ENCODE results near the gene GIT1. TPM values are rescaled to one million over a fixed set of nuclear protein-coding genes. Genes with fewer than 3 reads are reported as not detected.

GIT1 gene
- total RNA-seq, 1 experiment from 2014 or later: 46.5 TPM

DNA sequence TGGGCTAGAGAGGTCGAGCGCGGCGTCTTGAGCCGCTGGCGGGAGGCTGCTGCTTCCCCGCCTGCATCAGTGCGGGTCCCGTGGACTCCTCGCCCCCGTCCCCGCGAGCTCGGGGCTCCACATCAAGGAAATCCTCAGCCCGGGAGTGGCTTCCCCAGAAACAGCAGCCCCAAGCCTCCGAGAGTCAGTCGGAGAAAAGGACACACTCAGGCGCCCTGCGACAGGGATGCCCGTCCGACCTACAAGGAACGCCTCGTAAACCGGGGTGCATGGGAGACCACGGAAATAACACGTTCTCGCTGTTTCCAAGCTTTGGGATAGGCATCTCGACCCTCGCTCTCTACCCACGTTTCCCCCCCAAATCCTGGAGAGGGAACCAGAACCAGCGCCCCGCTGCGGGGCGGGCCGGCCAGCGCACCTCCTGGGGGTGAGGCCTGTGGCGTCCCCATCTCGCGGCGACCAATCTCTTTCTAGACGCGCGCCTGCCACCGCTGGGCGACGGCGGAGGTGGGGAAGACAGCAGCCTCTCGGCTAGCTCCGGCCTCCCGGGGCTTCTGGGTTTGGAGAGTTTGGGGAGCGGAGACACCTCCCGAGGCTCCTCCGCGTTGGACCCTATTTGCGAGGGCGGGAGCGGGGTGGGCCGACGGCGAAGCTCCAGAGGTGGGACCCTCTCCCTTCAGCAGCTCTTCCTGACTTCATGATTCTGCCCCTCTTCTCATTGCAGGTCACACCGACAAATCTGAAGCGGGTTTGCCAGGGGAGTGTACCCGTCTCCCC is 21.7 kb downstream of the GIT1 start:
- Mint-ChIP-seq H3K27me3 (ENCODE audit: insufficient read depth, unreplicated experiment) (no peaks in the 10 kb centered on the region), H3K9me3 (ENCODE audit: unreplicated experiment) (no peaks in the 10 kb centered on the region), H3K4me3 (ENCODE audit: unreplicated experiment) (peak overlapping the region; percentile 97), H3K27ac (ENCODE audit: unreplicated experiment) (peak overlapping the region; percentile 85), H3K4me1 (ENCODE audit: low read depth, unreplicated experiment) (peaks cover 6% of the 10 kb centered on the region), H3K36me3 (ENCODE audit: insufficient read depth, unreplicated experiment) (peaks cover 23% of the 10 kb centered on the region)
- Histone ChIP-seq H3K4me1 (peaks cover 10% of the 10 kb centered on the region; the same call in 1 of the 2 replicates), H3K4me3 (ENCODE audit: low read depth, low read length) (peak overlapping the region; percentile 87), H3K36me3 (ENCODE audit: control insufficient read depth, insufficient read depth, low read length) (no peaks in the 10 kb centered on the region), H3K27me3 (replicated peaks; ENCODE audit: control insufficient read depth, insufficient read depth, low read length) (no peaks in the 10 kb centered on the region), H3K9me3 (no peaks in the 10 kb centered on the region)
- TSS peak; percentile 39 for BruUV-seq (replicated peaks)
- ChIA-PET CTCF (interaction anchor here (1.0 to 3.4 kb wide), 6 partner anchors 11 to 444 kb away, joined by 3 to 28 read pairs (median 5); partner anchors contain the start of gene ANKRD13B), POLR2A (interaction anchor here (0.6 to 1.0 kb wide), 4 partner anchors 12 to 211 kb away, joined by 4 to 6 read pairs (median 4); no protein-coding TSS in a partner anchor)
- peak; percentile 78 to 86 for DNase-seq
- intact Hi-C loops (cut with micrococcal nuclease; ENCODE audit: unreplicated experiment): loop anchor here (1.0 kb wide), 1 partner anchor 24 kb away; no protein-coding TSS in a partner anchor
- TF ChIP-seq, protein P1, sequence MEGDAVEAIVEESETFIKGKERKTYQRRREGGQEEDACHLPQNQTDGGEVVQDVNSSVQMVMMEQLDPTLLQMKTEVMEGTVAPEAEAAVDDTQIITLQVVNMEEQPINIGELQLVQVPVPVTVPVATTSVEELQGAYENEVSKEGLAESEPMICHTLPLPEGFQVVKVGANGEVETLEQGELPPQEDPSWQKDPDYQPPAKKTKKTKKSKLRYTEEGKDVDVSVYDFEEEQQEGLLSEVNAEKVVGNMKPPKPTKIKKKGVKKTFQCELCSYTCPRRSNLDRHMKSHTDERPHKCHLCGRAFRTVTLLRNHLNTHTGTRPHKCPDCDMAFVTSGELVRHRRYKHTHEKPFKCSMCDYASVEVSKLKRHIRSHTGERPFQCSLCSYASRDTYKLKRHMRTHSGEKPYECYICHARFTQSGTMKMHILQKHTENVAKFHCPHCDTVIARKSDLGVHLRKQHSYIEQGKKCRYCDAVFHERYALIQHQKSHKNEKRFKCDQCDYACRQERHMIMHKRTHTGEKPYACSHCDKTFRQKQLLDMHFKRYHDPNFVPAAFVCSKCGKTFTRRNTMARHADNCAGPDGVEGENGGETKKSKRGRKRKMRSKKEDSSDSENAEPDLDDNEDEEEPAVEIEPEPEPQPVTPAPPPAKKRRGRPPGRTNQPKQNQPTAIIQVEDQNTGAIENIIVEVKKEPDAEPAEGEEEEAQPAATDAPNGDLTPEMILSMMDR (IDR thresholded peaks at IDR 0.05; ENCODE audit: insufficient read depth in 1 of 2, low read depth in 1 of 2, low read length in 1 of 2, severe bottlenecking in 1 of 2, unreplicated experiment in 1 of 2): peak; percentile 54 to 60

DNA sequence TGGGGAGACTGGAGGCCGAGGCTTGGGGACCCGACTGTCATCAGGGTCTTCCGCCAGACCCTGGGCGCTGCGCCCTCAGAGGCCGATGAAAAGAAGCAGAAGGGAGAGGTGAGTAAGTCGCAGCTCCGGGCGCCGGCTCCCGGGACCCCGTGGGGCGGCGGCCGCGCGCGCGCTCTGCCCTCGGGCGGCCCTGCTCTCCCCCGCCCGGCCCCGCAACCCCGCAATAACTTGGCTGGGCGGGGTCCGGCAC is 22.2 kb downstream of the GIT1 start:
- intact Hi-C loops (cut with micrococcal nuclease; ENCODE audit: unreplicated experiment): no loop called here
- peaks cover 10% of the 10 kb centered on the region; the same call in 1 of the 2 replicates for H3K4me1 ChIP-seq
- Mint-ChIP-seq H3K4me1 (ENCODE audit: low read depth, unreplicated experiment) (peaks cover 6% of the 10 kb centered on the region), H3K27me3 (ENCODE audit: insufficient read depth, unreplicated experiment) (no peaks in the 10 kb centered on the region), H3K36me3 (ENCODE audit: insufficient read depth, unreplicated experiment) (peaks cover 25% of the 10 kb centered on the region), H3K4me3 (ENCODE audit: unreplicated experiment) (peak overlapping the region; percentile 97), H3K9me3 (ENCODE audit: unreplicated experiment) (no peaks in the 10 kb centered on the region), H3K27ac (ENCODE audit: unreplicated experiment) (peak overlapping the region; percentile 85)
- H3K27me3 ChIP-seq (replicated peaks; ENCODE audit: control insufficient read depth, insufficient read depth, low read length): no peaks in the 10 kb centered on the region
- DNase-seq: peak in 1 of 2 experiments; percentile 55
- TF ChIP-seq, protein P1 (IDR thresholded peaks at IDR 0.05; ENCODE audit: insufficient read depth in 1 of 2, low read depth in 1 of 2, low read length in 1 of 2, severe bottlenecking in 1 of 2, unreplicated experiment in 1 of 2): no peak
- no peaks in the 10 kb centered on the region for H3K9me3 ChIP-seq
- H3K4me3 ChIP-seq (ENCODE audit: low read depth, low read length): peak overlapping the region; percentile 87
- no peaks in the 10 kb centered on the region for H3K36me3 ChIP-seq (ENCODE audit: control insufficient read depth, insufficient read depth, low read length)
- ChIA-PET POLR2A (interaction anchor here (1.0 kb wide), 2 partner anchors 11 to 21 kb away, joined by 4 to 6 read pairs; no protein-coding TSS in a partner anchor), CTCF (interaction anchor here (0.6 to 3.4 kb wide), 7 partner anchors 11 to 388 kb away, joined by 3 to 28 read pairs (median 7); partner anchors contain the start of gene ANKRD13B)
- BruUV-seq (replicated peaks): no TSS peak

DNA sequence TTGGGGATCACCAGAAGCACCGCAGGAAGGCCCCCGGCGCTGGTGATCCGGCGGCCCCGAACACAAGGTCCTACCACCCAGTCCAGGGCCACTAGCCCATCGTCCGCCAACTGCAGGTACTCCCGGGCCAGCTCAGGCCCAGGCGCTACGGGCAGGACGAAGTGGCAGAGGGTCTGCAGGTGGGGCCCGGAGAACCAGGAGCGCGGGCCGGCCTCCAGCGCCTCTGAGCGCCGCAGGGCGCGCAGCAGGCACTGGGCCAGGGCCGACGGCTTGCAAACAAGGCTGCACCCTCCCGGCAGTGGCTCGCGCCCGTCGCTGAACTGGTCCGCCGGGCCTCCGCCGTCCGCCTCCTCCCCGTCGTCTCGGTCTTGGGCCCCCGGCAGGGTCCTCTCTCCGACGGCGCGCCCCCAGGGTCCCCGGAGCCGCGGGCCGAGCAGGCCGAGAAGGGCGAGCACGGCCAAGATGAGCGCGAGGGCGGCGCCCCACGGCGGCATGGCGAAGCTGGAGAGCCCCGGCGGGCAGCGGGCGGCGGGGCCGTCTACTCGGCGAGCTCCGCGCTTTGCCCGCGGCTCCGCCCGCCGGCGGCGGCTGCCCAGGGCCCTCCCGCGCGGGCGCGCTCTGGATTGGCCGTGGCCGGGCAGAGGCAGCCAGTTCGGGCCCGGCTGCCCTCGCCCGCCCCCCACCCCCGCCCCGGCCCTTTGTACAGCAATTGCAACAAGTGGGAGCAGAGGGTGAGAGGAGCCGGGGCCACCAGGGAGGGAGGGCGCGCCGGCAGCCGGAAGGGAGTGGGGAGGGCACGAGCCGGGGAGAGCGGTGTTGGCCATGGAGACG is 22.8 kb downstream of the GIT1 start, which contains the start of gene ABHD15:
Gene ABHD15, minus strand, starts transcription at position 565 of the 831 bp plus-strand sequence. Its CDS starts 71 bp downstream, at position 494.
- H3K36me3 Mint-ChIP-seq (ENCODE audit: insufficient read depth, unreplicated experiment): peaks cover 25% of the 10 kb centered on the region
- ChIA-PET POLR2A (interaction anchor here (0.5 to 1.0 kb wide), 3 partner anchors 11 to 132 kb away, joined by 3 to 6 read pairs (median 4); no protein-coding TSS in a partner anchor), CTCF (interaction anchor here (0.6 to 3.4 kb wide), 12 partner anchors 8 to 1016 kb away, joined by 3 to 28 read pairs (median 4); partner anchors contain the start of gene ANKRD13B)
- DNase-seq: peak; percentile 75 to 83
- H3K4me3 Mint-ChIP-seq (ENCODE audit: unreplicated experiment): peak within 1 kb of the TSS; percentile 97
- no peaks in the 10 kb centered on the region for H3K9me3 Mint-ChIP-seq (ENCODE audit: unreplicated experiment)
- H3K27me3 Mint-ChIP-seq (ENCODE audit: insufficient read depth, unreplicated experiment): no peaks in the 10 kb centered on the region
- Histone ChIP-seq H3K4me1 (peaks cover 10% of the 10 kb centered on the region; the same call in 1 of the 2 replicates), H3K4me3 (ENCODE audit: low read depth, low read length) (peak within 1 kb of the TSS; percentile 87), H3K9me3 (no peaks in the 10 kb centered on the region), H3K36me3 (ENCODE audit: control insufficient read depth, insufficient read depth, low read length) (no peaks in the 10 kb centered on the region; the same call in 1 of the 2 replicates), H3K27me3 (replicated peaks; ENCODE audit: control insufficient read depth, insufficient read depth, low read length) (no peaks in the 10 kb centered on the region)
- BruUV-seq (replicated peaks): no TSS peak
- TF ChIP-seq, protein P1 (IDR thresholded peaks at IDR 0.05; ENCODE audit: insufficient read depth in 1 of 2, low read depth in 1 of 2, low read length in 1 of 2, severe bottlenecking in 1 of 2, unreplicated experiment in 1 of 2): no peak
- H3K27ac Mint-ChIP-seq (ENCODE audit: unreplicated experiment): peak within 1 kb of the TSS; percentile 85
- intact Hi-C loops (cut with micrococcal nuclease; ENCODE audit: unreplicated experiment): loop anchor here (1.0 kb wide), 1 partner anchor 10 kb away; no protein-coding TSS in a partner anchor
- H3K4me1 Mint-ChIP-seq (ENCODE audit: low read depth, unreplicated experiment): peaks cover 6% of the 10 kb centered on the region
